Caco-2 (cell line): ENCODE measurements around the gene NOL9. TPM values are rescaled to one million over a fixed set of nuclear protein-coding genes. Genes with fewer than 3 reads are reported as not detected.

Experiments
- BruUV-seq: library from RNA; stranded (reverse); fragments of 400-500 nt; replicated peaks from 2 replicates; lab custom pipeline; 2021; lab: Mats Ljungman, UMichigan
- CTCF ChIA-PET: fragments of 300-600 bp; sonication (Branson Sonifier 250); formaldehyde crosslinking; loops from one replicate; lab custom pipeline; 2022; ENCODE audit warnings: antibody characterized with exemption; lab: Charles Lee
- POLR2A ChIA-PET: fragments of 300-600 bp; sonication (Branson Sonifier 250); formaldehyde crosslinking; loops from one replicate; lab custom pipeline; 2022; ENCODE audit warnings: antibody characterized with exemption; lab: Charles Lee
- DNase-seq, 2 experiments: peaks; one replicate each; pipeline versions ENCODE4 v3.0.0 to v3.0.0-alpha.2; 2020 to 2022
- H3K27me3 ChIP-seq: replicated peaks from 2 replicates; pipeline ENCODE4 v1.6.0; 2011; ENCODE audit warnings: low read length; ENCODE audit not compliant: control insufficient read depth, insufficient read depth
- H3K36me3 ChIP-seq: 2 replicates; pipeline ENCODE4 v1.5.1; 2011; ENCODE audit warnings: low read length; ENCODE audit not compliant: control insufficient read depth, insufficient read depth
- H3K4me1 ChIP-seq: fragments of 250-450 bp; sonication (Bioruptor Pico); 2 replicates; pipeline ENCODE4 v1.5.1; 2020; ENCODE audit warnings: mild to moderate bottlenecking
- H3K4me3 ChIP-seq: 2 replicates; pipeline ENCODE4 v1.5.1; 2011; ENCODE audit warnings: low read depth, mild to moderate bottlenecking, control low read depth, low read length
- H3K9me3 ChIP-seq: fragments of 250-450 bp; sonication (Bioruptor Pico); 2 replicates; pipeline ENCODE4 v1.5.1; 2020; ENCODE audit warnings: mild to moderate bottlenecking, moderate library complexity
- H3K27ac Mint-ChIP-seq: one replicate; pipeline ENCODE4 v1.8.0; 2022; ENCODE audit warnings: mixed read lengths; ENCODE audit not compliant: unreplicated experiment
- H3K27me3 Mint-ChIP-seq: one replicate; pipeline ENCODE4 v1.8.0; 2022; ENCODE audit warnings: mixed read lengths; ENCODE audit not compliant: insufficient read depth, unreplicated experiment
- H3K36me3 Mint-ChIP-seq: one replicate; pipeline ENCODE4 v1.8.0; 2022; ENCODE audit warnings: mild to moderate bottlenecking, mixed read lengths; ENCODE audit not compliant: insufficient read depth, unreplicated experiment
- H3K4me1 Mint-ChIP-seq: one replicate; pipeline ENCODE4 v1.8.0; 2022; ENCODE audit warnings: low read depth, mixed read lengths; ENCODE audit not compliant: unreplicated experiment
- H3K4me3 Mint-ChIP-seq: one replicate; pipeline ENCODE4 v1.8.0; 2022; ENCODE audit warnings: mild to moderate bottlenecking, moderate library complexity, mixed read lengths; ENCODE audit not compliant: unreplicated experiment
- H3K9me3 Mint-ChIP-seq: one replicate; pipeline ENCODE4 v1.8.0; 2022; ENCODE audit warnings: mixed read lengths; ENCODE audit not compliant: unreplicated experiment
- CTCF ChIP-seq, 2 experiments: fragments of 200-600 bp in 1 of 2; IDR thresholded peaks; 1 replicate in 1 of 2; 2 replicates in 1 of 2; pipeline versions ENCODE4 v1.5.1 to v1.8.0; 2011 to 2022; ENCODE audit warnings: antibody characterized with exemption in 1 of 2, control low read depth in 1 of 2, inconsistent platforms in 1 of 2, low read depth in 1 of 2, low read length in 1 of 2, mild to moderate bottlenecking in 1 of 2, moderate library complexity in 1 of 2; ENCODE audit not compliant: insufficient read depth in 1 of 2, severe bottlenecking in 1 of 2, unreplicated experiment in 1 of 2
- intact Hi-C: fragments of 100-400 bp; cut with micrococcal nuclease; formaldehyde crosslinking; loops from one replicate; pipeline ENCODE4 v1.10.0; 2022; ENCODE audit not compliant: unreplicated experiment
- total RNA-seq: library from RNA; stranded (reverse); gene quantifications from 2 replicates; pipeline ENCODE4 v1.2.3, GENCODE V29; 2022

NOL9 gene
- total RNA-seq, 1 experiment from 2014 or later: 33.6 TPM

GRCh38 chr1:6476483-6476882 lies 77.8 kb downstream of the NOL9 start:
- intact Hi-C loops: no loop called here
- peaks cover 42% of the 10 kb centered on the region for H3K4me1 ChIP-seq
- H3K27ac Mint-ChIP-seq: peak overlapping the region; percentile 78
- no peaks in the 10 kb centered on the region for H3K9me3 ChIP-seq
- no peak for TF ChIP-seq CTCF (IDR thresholded peaks at IDR 0.05; ENCODE audit: insufficient read depth in 1 of 2, low read depth in 1 of 2, low read length in 1 of 2, severe bottlenecking in 1 of 2, unreplicated experiment in 1 of 2)
- H3K4me3 Mint-ChIP-seq: no peak overlapping the region
- ChIA-PET POLR2A (no interaction called here), CTCF (interaction anchor here (1.3 kb wide), 1 partner anchor 10 kb away, joined by 5 read pairs; no protein-coding TSS in a partner anchor)
- no TSS peak for BruUV-seq
- no peaks in the 10 kb centered on the region; the same call in 1 of the 2 replicates for H3K36me3 ChIP-seq
- H3K4me3 ChIP-seq: no peak overlapping the region
- DNase-seq: peak; percentile 68 to 81
- no peaks in the 10 kb centered on the region for H3K27me3 Mint-ChIP-seq
- peaks cover 15% of the 10 kb centered on the region for H3K36me3 Mint-ChIP-seq
- H3K27me3 ChIP-seq: no peaks in the 10 kb centered on the region
- peaks cover 8% of the 10 kb centered on the region for H3K4me1 Mint-ChIP-seq
- no peaks in the 10 kb centered on the region for H3K9me3 Mint-ChIP-seq

DNA sequence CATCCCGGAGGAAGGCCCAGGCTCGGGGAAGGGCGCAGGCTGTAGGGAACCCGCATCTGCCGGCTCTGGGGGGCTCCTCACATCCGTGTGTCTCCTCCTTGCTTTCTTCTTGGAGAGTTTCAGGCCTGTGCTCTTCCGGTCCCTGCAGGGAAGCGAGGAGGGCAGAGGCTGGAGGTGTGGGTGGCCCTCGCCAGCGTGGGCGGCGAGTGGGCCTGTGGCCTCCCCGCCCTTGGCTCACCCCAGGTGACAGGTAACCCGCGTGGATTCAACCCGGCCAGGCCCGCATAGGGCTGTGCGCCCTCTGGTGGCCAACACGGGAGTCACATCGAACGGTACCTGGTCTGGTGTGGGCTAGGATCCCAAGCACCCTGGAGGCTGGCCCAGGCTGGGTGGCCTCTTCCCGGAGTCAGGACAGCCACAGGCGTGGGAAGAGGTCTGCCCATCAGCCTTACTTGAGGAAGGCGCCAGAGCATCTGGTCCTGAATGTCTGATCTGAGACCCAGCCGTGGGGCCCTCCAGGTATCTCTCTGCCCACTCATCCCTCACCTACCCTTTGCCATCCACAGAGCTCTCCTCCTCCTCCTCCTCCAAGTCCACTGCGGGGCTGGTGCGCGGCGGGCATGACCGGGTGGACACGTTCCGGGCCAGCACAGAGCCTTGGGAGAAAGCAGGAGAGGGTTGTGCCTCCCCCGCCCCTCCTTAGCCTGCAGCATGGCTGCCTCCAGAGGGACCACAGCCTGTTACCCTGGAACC lies 78.8 kb downstream of the NOL9 start:
- H3K4me3 ChIP-seq: no peak overlapping the region
- POLR2A ChIA-PET: no interaction called here
- H3K4me1 Mint-ChIP-seq: peaks cover 8% of the 10 kb centered on the region
- H3K9me3 ChIP-seq: no peaks in the 10 kb centered on the region
- H3K27ac Mint-ChIP-seq: peak overlapping the region; percentile 78
- H3K27me3 ChIP-seq: no peaks in the 10 kb centered on the region
- BruUV-seq: no TSS peak
- peak; percentile 75 to 81 for DNase-seq
- H3K36me3 Mint-ChIP-seq: peaks cover 15% of the 10 kb centered on the region
- peaks cover 42% of the 10 kb centered on the region for H3K4me1 ChIP-seq
- H3K9me3 Mint-ChIP-seq: no peaks in the 10 kb centered on the region
- CTCF ChIA-PET: interaction anchor here (0.6 to 0.7 kb wide), 2 partner anchors 15 to 362 kb away, joined by 5 read pairs; no protein-coding TSS in a partner anchor
- H3K27me3 Mint-ChIP-seq: no peaks in the 10 kb centered on the region
- no peaks in the 10 kb centered on the region; the same call in 1 of the 2 replicates for H3K36me3 ChIP-seq
- intact Hi-C loops: no loop called here
- no peak overlapping the region for H3K4me3 Mint-ChIP-seq
- TF ChIP-seq CTCF (IDR thresholded peaks at IDR 0.05; ENCODE audit: insufficient read depth in 1 of 2, low read depth in 1 of 2, low read length in 1 of 2, severe bottlenecking in 1 of 2, unreplicated experiment in 1 of 2): peak; percentile 65 to 88

DNA sequence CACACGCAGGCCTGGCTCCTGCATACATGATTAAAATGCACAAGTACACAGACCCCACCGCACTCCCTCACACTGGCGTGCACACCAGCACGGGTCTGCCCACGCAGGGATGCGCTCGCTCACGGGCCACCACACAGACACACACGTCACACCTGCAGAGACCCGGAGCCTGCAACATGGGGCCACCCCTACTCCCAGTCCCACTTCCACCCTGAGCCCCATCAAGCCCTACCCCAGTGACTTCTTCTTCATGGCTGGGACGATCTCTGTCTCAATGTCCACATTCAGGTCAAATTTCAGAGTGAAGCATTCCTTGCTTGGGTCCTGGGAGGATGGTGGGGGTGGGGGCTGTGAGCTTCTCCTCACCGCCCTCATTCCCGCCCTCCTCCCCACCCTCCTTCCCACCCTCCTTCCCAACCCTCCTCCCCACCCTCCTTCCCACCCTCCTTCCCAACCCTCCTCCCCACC lies 79.5 kb downstream of the NOL9 start:
- H3K36me3 Mint-ChIP-seq: peaks cover 15% of the 10 kb centered on the region
- intact Hi-C loops: no loop called here
- BruUV-seq: no TSS peak

More for the DNA sequence above, 79.5 kb downstream of the NOL9 start:
- Mint-ChIP-seq H3K4me1 (peaks cover 8% of the 10 kb centered on the region), H3K27ac (peak overlapping the region; percentile 78), H3K4me3 (no peak overlapping the region), H3K9me3 (no peaks in the 10 kb centered on the region), H3K27me3 (no peaks in the 10 kb centered on the region)
- no peak overlapping the region for H3K4me3 ChIP-seq
- CTCF ChIA-PET: interaction anchor here (0.6 to 0.7 kb wide), 3 partner anchors 16 to 362 kb away, joined by 3 to 5 read pairs (median 5); no protein-coding TSS in a partner anchor
- no peaks in the 10 kb centered on the region for H3K9me3 ChIP-seq
- H3K36me3 ChIP-seq: peaks cover under 1% of the 10 kb centered on the region; the same call in 1 of the 2 replicates
- TF ChIP-seq CTCF (IDR thresholded peaks at IDR 0.05; ENCODE audit: insufficient read depth in 1 of 2, low read depth in 1 of 2, low read length in 1 of 2, severe bottlenecking in 1 of 2, unreplicated experiment in 1 of 2): no peak
- no peak for DNase-seq
- H3K4me1 ChIP-seq: peaks cover 42% of the 10 kb centered on the region
- POLR2A ChIA-PET: no interaction called here
- H3K27me3 ChIP-seq: no peaks in the 10 kb centered on the region
